H9 (cell line): ENCODE measurements around the gene LAMP1. TPM values are rescaled to one million over a fixed set of nuclear protein-coding genes. Genes with fewer than 3 reads are reported as not detected.

Source experiments
- DNase-seq: peaks from one replicate; pipeline ENCODE4 v3.0.0-alpha.2; 2017
- H2AFZ ChIP-seq: one replicate; pipeline ENCODE4 v1.6.1; 2013; ENCODE audit warnings: mild to moderate bottlenecking, low read length, control low read depth, moderate library complexity
- H2AK5ac ChIP-seq: 2 replicates; pipeline ENCODE4 v1.6.1; 2013; ENCODE audit warnings: low read length, control low read depth, mixed read lengths; ENCODE audit not compliant: insufficient read length
- H2BK120ac ChIP-seq: one replicate; pipeline ENCODE4 v1.6.1; 2013; ENCODE audit warnings: low read depth, mild to moderate bottlenecking, low read length, control low read depth, inconsistent platforms; ENCODE audit not compliant: poor library complexity, severe bottlenecking
- H2BK12ac ChIP-seq: 2 replicates; pipeline ENCODE4 v1.6.1; 2013; ENCODE audit warnings: low read length, control low read depth, mixed read lengths, low read depth; ENCODE audit not compliant: insufficient read length
- H2BK15ac ChIP-seq: 2 replicates; pipeline ENCODE4 v1.6.1; 2013; ENCODE audit warnings: low read depth, low read length, control low read depth
- H2BK20ac ChIP-seq: one replicate; pipeline ENCODE4 v1.6.1; 2013; ENCODE audit warnings: low read depth, mild to moderate bottlenecking, low read length, control low read depth, inconsistent platforms; ENCODE audit not compliant: poor library complexity, severe bottlenecking
- H2BK5ac ChIP-seq: 2 replicates; pipeline ENCODE4 v1.6.1; 2013; ENCODE audit warnings: low read length, control low read depth, mixed read lengths; ENCODE audit not compliant: insufficient read length
- H3K14ac ChIP-seq: 2 replicates; pipeline ENCODE4 v1.6.1; 2013; ENCODE audit warnings: low read length, control low read depth; ENCODE audit not compliant: insufficient read depth
- H3K18ac ChIP-seq: 2 replicates; pipeline ENCODE4 v1.6.1; 2013; ENCODE audit warnings: low read depth, mild to moderate bottlenecking, mixed read lengths, low read length, control low read depth; ENCODE audit not compliant: insufficient read length
- H3K23ac ChIP-seq: 2 replicates; pipeline ENCODE4 v1.6.1; 2013; ENCODE audit warnings: low read length, control low read depth, mixed read lengths, low read depth; ENCODE audit not compliant: insufficient read length
- H3K23me2 ChIP-seq: 2 replicates; pipeline ENCODE4 v1.6.1; 2013; ENCODE audit warnings: low read depth, mild to moderate bottlenecking, mixed read lengths, low read length, control low read depth; ENCODE audit not compliant: insufficient read length, poor library complexity, severe bottlenecking
- H3K27ac ChIP-seq: 2 replicates; pipeline ENCODE4 v1.5.1; 2013; ENCODE audit warnings: low read length, control low read depth, mixed read lengths, low read depth; ENCODE audit not compliant: insufficient read length
- H3K27me3 ChIP-seq: 2 replicates; pipeline ENCODE4 v1.6.1; 2013; ENCODE audit warnings: low read length, control low read depth, inconsistent platforms; ENCODE audit not compliant: insufficient read depth
- H3K4ac ChIP-seq: 2 replicates; pipeline ENCODE4 v1.6.1; 2013; ENCODE audit warnings: low read depth, mild to moderate bottlenecking, control low read depth, inconsistent platforms, low read length, moderate library complexity
- H3K4me1 ChIP-seq: 2 replicates; pipeline ENCODE4 v1.6.1; 2013; ENCODE audit warnings: low read length, control low read depth, inconsistent platforms; ENCODE audit not compliant: insufficient read depth
- H3K4me2 ChIP-seq: 2 replicates; pipeline ENCODE4 v1.6.1; 2013; ENCODE audit warnings: low read length, control low read depth, mixed read lengths; ENCODE audit not compliant: insufficient read length, insufficient read depth
- H3K56ac ChIP-seq: 2 replicates; pipeline ENCODE4 v1.6.1; 2013; ENCODE audit warnings: low read depth, mild to moderate bottlenecking, mixed read lengths, low read length, control low read depth; ENCODE audit not compliant: insufficient read length
- H3K79me1 ChIP-seq: 2 replicates; pipeline ENCODE4 v1.6.1; 2013; ENCODE audit warnings: low read depth, mild to moderate bottlenecking, moderate library complexity, low read length, control low read depth, inconsistent platforms; ENCODE audit not compliant: insufficient read depth, poor library complexity, severe bottlenecking
- H3K79me2 ChIP-seq: 2 replicates; pipeline ENCODE4 v1.6.1; 2013; ENCODE audit warnings: low read length, control low read depth, inconsistent platforms; ENCODE audit not compliant: insufficient read depth
- H3K9ac ChIP-seq: 2 replicates; pipeline ENCODE4 v1.6.1; 2013; ENCODE audit warnings: low read length, control low read depth, mixed read lengths; ENCODE audit not compliant: insufficient read length; ENCODE audit errors: extremely low read depth
- H3K9me3 ChIP-seq: one replicate; pipeline ENCODE4 v1.6.1; 2013; ENCODE audit warnings: low read depth, low read length, inconsistent platforms; ENCODE audit not compliant: control insufficient read depth
- H3T11ph ChIP-seq: one replicate; pipeline ENCODE4 v1.6.1; 2013; ENCODE audit warnings: mild to moderate bottlenecking, low read length, control low read depth, inconsistent platforms
- H4K20me1 ChIP-seq: one replicate; pipeline ENCODE4 v1.6.1; 2013; ENCODE audit not compliant: control insufficient read depth, insufficient read length, insufficient read depth
- H4K5ac ChIP-seq: 2 replicates; pipeline ENCODE4 v1.6.1; 2013; ENCODE audit warnings: low read depth, mild to moderate bottlenecking, mixed read lengths, low read length, control low read depth; ENCODE audit not compliant: insufficient read length
- H4K8ac ChIP-seq: replicated peaks from 2 replicates; pipeline ENCODE4 v1.6.1; 2013; ENCODE audit warnings: low read length, control low read depth, mixed read lengths, low read depth; ENCODE audit not compliant: insufficient read length
- H4K91ac ChIP-seq: 2 replicates; pipeline ENCODE4 v1.6.1; 2013; ENCODE audit warnings: low read depth, mild to moderate bottlenecking, moderate library complexity, mixed read lengths, low read length, control low read depth; ENCODE audit not compliant: insufficient read length
- H3K27ac Mint-ChIP-seq, 3 experiments: 2 replicates in 2 of 3; 3 replicates in 1 of 3; pipeline ENCODE4 v1.8.0; 2020 to 2021; ENCODE audit warnings: mixed read lengths in 3 of 3, mild to moderate bottlenecking in 1 of 3, moderate library complexity in 1 of 3
- H3K27me3 Mint-ChIP-seq: 2 replicates; pipeline ENCODE4 v1.8.0; 2021; ENCODE audit warnings: low read depth, mild to moderate bottlenecking, moderate library complexity, mixed read lengths
- H3K36me3 Mint-ChIP-seq, 3 experiments: 2 replicates in 2 of 3; 3 replicates in 1 of 3; pipeline ENCODE4 v1.8.0; 2020 to 2021; ENCODE audit warnings: low read depth in 3 of 3, mixed read lengths in 3 of 3; ENCODE audit not compliant: insufficient read depth in 1 of 3
- H3K4me1 Mint-ChIP-seq, 2 experiments: 2 replicates each; pipeline ENCODE4 v1.8.0; 2020; ENCODE audit warnings: mixed read lengths in 2 of 2
- H3K4me3 Mint-ChIP-seq, 2 experiments: 2 replicates in 1 of 2; 3 replicates in 1 of 2; pipeline ENCODE4 v1.8.0; 2020 to 2021; ENCODE audit warnings: mild to moderate bottlenecking in 2 of 2, mixed read lengths in 2 of 2, moderate library complexity in 1 of 2
- H3K9me3 Mint-ChIP-seq, 2 experiments: 2 replicates in 1 of 2; 3 replicates in 1 of 2; pipeline ENCODE4 v1.8.0; 2020; ENCODE audit warnings: mild to moderate bottlenecking in 2 of 2, mixed read lengths in 2 of 2, moderate library complexity in 1 of 2
- WGBS: extraction: QIAGEN DNeasy Blood & Tissue Kit; methylation state at CpG from one replicate; pipeline ENCODE4 v1.1.7; 2013; ENCODE audit warnings: missing lambda C conversion rate, low lambda C conversion rate, mixed read lengths; ENCODE audit not compliant: insufficient read length; ENCODE audit errors: extremely low coverage; 5-methylcytosine and 5-hydroxymethylcytosine counted together
- total RNA-seq: library from RNA; stranded (reverse); gene quantifications from 2 replicates; pipeline ENCODE4 v1.2.1, GENCODE V29; 2021
- TF ChIP-seq, protein P1 (sequence below): fragments of 200-600 bp; sonication (generic); conservative IDR thresholded peaks from 3 replicates; pipeline ENCODE4 v1.8.0; 2021; ENCODE audit warnings: antibody characterized with exemption, mild to moderate bottlenecking

LAMP1 gene
- total RNA-seq, 1 experiment from 2014 or later = 131 TPM

DNA sequence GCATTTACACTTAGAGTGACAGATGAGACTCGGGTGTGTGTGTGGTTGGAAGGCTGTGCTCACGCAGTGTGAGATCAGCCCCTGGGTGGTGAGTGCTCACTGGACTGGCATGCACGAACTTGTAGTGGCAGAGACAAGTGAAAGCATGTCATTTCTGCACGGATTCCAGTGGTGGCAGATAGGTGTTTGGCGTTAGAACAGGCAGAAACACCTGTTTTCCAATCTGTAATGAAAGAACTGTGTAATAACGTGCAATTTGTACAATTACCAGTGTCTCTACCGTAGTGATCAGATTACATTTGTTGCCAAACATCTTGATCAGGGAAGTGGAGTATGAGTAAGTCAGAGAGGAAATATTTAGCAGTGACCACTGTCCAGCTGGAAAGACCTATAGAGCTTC lies 8.2 kb downstream of the LAMP1 start:
- Histone ChIP-seq H4K8ac (no peak overlapping the region), H3K23ac (no peak overlapping the region), H2AK5ac (no peak overlapping the region), H2BK120ac (no peak overlapping the region), H3K79me1 (peaks cover 12% of the 10 kb centered on the region), H3K14ac (no peak overlapping the region), H3K9ac (no peak overlapping the region), H4K5ac (no peak overlapping the region), H3K4ac (no peak overlapping the region), H3K27me3 (no peaks in the 10 kb centered on the region; the same call in 1 of the 2 replicates), H3K56ac (no peak overlapping the region), H3K23me2 (no peaks in the 10 kb centered on the region), H3K18ac (no peak overlapping the region), H3K27ac (no peak overlapping the region), H3K79me2 (peaks cover 24% of the 10 kb centered on the region; the same call in 1 of the 2 replicates), H2AFZ (no peak overlapping the region), H3T11ph (no peak overlapping the region), H3K4me1 (no peaks in the 10 kb centered on the region), H4K91ac (no peak overlapping the region), H2BK20ac (no peak overlapping the region), H4K20me1 (no peaks in the 10 kb centered on the region), H3K4me2 (no peak overlapping the region), H2BK12ac (no peak overlapping the region), H2BK15ac (no peak overlapping the region), H2BK5ac (no peak overlapping the region), H3K9me3 (no peaks in the 10 kb centered on the region)
- Mint-ChIP-seq H3K4me3 (no peak overlapping the region), H3K36me3 (peaks cover 6 to 12% (median 11%) of the 10 kb centered on the region in 3 experiments; a peak in 6 of 7 replicates), H3K27ac (no peak overlapping the region; a peak in 1 of 7 replicates), H3K4me1 (no peaks in the 10 kb centered on the region), H3K27me3 (no peaks in the 10 kb centered on the region), H3K9me3 (no peaks in the 10 kb centered on the region)
- TF ChIP-seq, protein P1, sequence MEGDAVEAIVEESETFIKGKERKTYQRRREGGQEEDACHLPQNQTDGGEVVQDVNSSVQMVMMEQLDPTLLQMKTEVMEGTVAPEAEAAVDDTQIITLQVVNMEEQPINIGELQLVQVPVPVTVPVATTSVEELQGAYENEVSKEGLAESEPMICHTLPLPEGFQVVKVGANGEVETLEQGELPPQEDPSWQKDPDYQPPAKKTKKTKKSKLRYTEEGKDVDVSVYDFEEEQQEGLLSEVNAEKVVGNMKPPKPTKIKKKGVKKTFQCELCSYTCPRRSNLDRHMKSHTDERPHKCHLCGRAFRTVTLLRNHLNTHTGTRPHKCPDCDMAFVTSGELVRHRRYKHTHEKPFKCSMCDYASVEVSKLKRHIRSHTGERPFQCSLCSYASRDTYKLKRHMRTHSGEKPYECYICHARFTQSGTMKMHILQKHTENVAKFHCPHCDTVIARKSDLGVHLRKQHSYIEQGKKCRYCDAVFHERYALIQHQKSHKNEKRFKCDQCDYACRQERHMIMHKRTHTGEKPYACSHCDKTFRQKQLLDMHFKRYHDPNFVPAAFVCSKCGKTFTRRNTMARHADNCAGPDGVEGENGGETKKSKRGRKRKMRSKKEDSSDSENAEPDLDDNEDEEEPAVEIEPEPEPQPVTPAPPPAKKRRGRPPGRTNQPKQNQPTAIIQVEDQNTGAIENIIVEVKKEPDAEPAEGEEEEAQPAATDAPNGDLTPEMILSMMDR = no peak
- no CpG with 5 or more reads among the region's 7 CpGs for WGBS
- no peak for DNase-seq
